ENCODE results near the gene HOXA3. TPM values are rescaled to one million over a fixed set of nuclear protein-coding genes. Genes with fewer than 3 reads are reported as not detected.

HOXA3 gene
- total RNA-seq, 1 experiment from 2014 or later, result not detected

DNA sequence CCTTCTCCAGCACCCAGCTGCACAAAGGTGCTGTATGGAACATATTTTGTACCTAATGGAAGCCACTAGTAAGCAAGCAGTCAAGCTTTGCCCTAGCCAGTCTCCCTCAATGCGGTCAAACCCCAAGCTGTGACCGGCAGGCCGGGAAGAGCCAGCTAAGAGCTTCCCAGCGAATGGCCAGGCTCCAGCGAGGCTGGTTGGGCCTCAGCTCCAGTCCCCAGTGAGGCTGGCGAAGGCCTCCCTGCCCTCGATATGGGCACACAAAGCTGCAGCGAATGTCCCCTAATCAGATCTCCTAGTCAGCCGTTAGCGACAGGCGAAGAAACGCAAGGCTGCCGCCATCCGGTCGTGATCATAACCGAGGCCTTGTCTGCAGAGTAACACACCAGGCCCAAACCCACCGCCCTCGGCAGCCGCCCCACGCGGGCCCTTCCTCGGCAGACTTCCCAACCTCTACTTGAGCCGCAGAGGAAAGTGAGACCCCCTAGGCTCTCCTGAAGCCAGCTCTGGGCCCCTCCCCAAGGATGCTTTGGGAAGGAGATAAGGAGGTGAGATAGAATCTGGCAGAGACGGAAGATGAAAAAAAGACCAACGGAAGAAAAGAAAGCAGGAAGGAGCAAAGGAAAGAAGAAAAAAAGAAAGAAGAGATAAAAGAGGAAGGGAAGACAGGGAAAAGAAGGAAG lies 16.0 kb upstream of the HOXA3 start:
- Mint-ChIP-seq H3K27ac (no peak overlapping the region), H3K4me1 (peaks cover 26% of the 10 kb centered on the region), H3K36me3 (0 out of 2 replicates have a peak, but pooled peaks cover 2% of the 10 kb centered on the region), H3K4me3 (peak overlapping the region; percentile 13), H3K27me3 (ENCODE audit: low read depth) (peaks cover 99% of the 10 kb centered on the region), H3K9me3 (no peaks in the 10 kb centered on the region)
- ATAC-seq, result no peak
- CTCF ChIA-PET, result interaction anchor here (3.7 kb wide), 1 partner anchor 11 kb away, joined by 22 read pairs; no protein-coding TSS in a partner anchor
- peak; percentile 35 for DNase-seq (ENCODE audit: low spot score)
- no peak for TF ChIP-seq GABPB1 (CRISPR knock-in tag; IDR thresholded peaks at IDR 0.05)
- TF ChIP-seq SP1 (CRISPR knock-in tag; conservative IDR thresholded peaks at IDR 0.05), result no peak
- TF ChIP-seq MXD4 (CRISPR knock-in tag; IDR thresholded peaks at IDR 0.05; ENCODE audit: borderline replicate concordance), result no peak
- TF ChIP-seq, protein P1, sequence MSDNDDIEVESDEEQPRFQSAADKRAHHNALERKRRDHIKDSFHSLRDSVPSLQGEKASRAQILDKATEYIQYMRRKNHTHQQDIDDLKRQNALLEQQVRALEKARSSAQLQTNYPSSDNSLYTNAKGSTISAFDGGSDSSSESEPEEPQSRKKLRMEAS (CRISPR knock-in tag; IDR thresholded peaks at IDR 0.05), result no peak
- TF ChIP-seq, protein P2, sequence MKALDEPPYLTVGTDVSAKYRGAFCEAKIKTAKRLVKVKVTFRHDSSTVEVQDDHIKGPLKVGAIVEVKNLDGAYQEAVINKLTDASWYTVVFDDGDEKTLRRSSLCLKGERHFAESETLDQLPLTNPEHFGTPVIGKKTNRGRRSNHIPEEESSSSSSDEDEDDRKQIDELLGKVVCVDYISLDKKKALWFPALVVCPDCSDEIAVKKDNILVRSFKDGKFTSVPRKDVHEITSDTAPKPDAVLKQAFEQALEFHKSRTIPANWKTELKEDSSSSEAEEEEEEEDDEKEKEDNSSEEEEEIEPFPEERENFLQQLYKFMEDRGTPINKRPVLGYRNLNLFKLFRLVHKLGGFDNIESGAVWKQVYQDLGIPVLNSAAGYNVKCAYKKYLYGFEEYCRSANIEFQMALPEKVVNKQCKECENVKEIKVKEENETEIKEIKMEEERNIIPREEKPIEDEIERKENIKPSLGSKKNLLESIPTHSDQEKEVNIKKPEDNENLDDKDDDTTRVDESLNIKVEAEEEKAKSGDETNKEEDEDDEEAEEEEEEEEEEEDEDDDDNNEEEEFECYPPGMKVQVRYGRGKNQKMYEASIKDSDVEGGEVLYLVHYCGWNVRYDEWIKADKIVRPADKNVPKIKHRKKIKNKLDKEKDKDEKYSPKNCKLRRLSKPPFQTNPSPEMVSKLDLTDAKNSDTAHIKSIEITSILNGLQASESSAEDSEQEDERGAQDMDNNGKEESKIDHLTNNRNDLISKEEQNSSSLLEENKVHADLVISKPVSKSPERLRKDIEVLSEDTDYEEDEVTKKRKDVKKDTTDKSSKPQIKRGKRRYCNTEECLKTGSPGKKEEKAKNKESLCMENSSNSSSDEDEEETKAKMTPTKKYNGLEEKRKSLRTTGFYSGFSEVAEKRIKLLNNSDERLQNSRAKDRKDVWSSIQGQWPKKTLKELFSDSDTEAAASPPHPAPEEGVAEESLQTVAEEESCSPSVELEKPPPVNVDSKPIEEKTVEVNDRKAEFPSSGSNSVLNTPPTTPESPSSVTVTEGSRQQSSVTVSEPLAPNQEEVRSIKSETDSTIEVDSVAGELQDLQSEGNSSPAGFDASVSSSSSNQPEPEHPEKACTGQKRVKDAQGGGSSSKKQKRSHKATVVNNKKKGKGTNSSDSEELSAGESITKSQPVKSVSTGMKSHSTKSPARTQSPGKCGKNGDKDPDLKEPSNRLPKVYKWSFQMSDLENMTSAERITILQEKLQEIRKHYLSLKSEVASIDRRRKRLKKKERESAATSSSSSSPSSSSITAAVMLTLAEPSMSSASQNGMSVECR (CRISPR knock-in tag; IDR thresholded peaks at IDR 0.05; ENCODE audit: borderline replicate concordance), result no peak
- TF ChIP-seq, protein P3, sequence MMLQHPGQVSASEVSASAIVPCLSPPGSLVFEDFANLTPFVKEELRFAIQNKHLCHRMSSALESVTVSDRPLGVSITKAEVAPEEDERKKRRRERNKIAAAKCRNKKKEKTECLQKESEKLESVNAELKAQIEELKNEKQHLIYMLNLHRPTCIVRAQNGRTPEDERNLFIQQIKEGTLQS (CRISPR knock-in tag; conservative IDR thresholded peaks at IDR 0.05), result no peak
- TF ChIP-seq NFYB (CRISPR knock-in tag; conservative IDR thresholded peaks at IDR 0.05; ENCODE audit: low read depth), result no peak
- TF ChIP-seq ZNF317 (CRISPR knock-in tag; IDR thresholded peaks at IDR 0.05; ENCODE audit: borderline replicate concordance, low read depth), result no peak
- TF ChIP-seq NFATC4 (CRISPR knock-in tag; IDR thresholded peaks at IDR 0.05), result no peak
- no peak for TF ChIP-seq ZNF219 (CRISPR knock-in tag; IDR thresholded peaks at IDR 0.05; ENCODE audit: borderline replicate concordance)
- POLR2A ChIA-PET, result no interaction called here

DNA sequence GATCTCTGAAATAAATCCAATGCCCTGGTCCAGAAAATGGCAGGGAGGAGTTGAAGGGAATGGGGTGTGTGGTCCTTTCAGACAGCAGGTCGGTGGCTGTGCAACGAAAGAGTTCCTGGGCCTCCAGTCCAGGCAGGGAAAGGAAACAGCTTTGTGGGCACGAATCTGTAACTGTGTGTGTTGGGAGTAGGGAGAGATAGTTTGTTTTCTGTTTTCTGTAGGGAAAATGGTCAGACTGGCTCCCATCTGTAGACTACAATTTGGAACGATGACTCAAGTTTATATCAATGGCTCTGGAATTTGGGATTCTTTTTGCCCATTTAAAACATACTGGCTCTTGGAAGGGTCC lies 15.5 kb upstream of the HOXA3 start:
- no peaks in the 10 kb centered on the region for H3K9me3 Mint-ChIP-seq
- H3K36me3 Mint-ChIP-seq, result 0 out of 2 replicates have a peak, but pooled peaks cover 2% of the 10 kb centered on the region
- H3K4me1 Mint-ChIP-seq, result peaks cover 26% of the 10 kb centered on the region
- peaks cover 100% of the 10 kb centered on the region for H3K27me3 Mint-ChIP-seq (ENCODE audit: low read depth)
- ChIA-PET POLR2A (no interaction called here), CTCF (interaction anchor here (3.7 kb wide), 1 partner anchor 12 kb away, joined by 22 read pairs; no protein-coding TSS in a partner anchor)
- ATAC-seq (no peak), DNase-seq (ENCODE audit: low spot score) (no peak)
- H3K27ac Mint-ChIP-seq, result no peak overlapping the region
- H3K4me3 Mint-ChIP-seq, result no peak overlapping the region
- TF ChIP-seq ESRRA (CRISPR knock-in tag; IDR thresholded peaks at IDR 0.05; ENCODE audit: borderline replicate concordance), result no peak
- TF ChIP-seq, protein P4, sequence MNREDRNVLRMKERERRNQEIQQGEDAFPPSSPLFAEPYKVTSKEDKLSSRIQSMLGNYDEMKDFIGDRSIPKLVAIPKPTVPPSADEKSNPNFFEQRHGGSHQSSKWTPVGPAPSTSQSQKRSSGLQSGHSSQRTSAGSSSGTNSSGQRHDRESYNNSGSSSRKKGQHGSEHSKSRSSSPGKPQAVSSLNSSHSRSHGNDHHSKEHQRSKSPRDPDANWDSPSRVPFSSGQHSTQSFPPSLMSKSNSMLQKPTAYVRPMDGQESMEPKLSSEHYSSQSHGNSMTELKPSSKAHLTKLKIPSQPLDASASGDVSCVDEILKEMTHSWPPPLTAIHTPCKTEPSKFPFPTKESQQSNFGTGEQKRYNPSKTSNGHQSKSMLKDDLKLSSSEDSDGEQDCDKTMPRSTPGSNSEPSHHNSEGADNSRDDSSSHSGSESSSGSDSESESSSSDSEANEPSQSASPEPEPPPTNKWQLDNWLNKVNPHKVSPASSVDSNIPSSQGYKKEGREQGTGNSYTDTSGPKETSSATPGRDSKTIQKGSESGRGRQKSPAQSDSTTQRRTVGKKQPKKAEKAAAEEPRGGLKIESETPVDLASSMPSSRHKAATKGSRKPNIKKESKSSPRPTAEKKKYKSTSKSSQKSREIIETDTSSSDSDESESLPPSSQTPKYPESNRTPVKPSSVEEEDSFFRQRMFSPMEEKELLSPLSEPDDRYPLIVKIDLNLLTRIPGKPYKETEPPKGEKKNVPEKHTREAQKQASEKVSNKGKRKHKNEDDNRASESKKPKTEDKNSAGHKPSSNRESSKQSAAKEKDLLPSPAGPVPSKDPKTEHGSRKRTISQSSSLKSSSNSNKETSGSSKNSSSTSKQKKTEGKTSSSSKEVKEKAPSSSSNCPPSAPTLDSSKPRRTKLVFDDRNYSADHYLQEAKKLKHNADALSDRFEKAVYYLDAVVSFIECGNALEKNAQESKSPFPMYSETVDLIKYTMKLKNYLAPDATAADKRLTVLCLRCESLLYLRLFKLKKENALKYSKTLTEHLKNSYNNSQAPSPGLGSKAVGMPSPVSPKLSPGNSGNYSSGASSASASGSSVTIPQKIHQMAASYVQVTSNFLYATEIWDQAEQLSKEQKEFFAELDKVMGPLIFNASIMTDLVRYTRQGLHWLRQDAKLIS (CRISPR knock-in tag; IDR thresholded peaks at IDR 0.05; ENCODE audit: borderline replicate concordance), result no peak
- TF ChIP-seq FOXJ3 (CRISPR knock-in tag; IDR thresholded peaks at IDR 0.05; ENCODE audit: borderline replicate concordance), result no peak
- TF ChIP-seq, protein P5, sequence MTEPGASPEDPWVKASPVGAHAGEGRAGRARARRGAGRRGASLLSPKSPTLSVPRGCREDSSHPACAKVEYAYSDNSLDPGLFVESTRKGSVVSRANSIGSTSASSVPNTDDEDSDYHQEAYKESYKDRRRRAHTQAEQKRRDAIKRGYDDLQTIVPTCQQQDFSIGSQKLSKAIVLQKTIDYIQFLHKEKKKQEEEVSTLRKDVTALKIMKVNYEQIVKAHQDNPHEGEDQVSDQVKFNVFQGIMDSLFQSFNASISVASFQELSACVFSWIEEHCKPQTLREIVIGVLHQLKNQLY (CRISPR knock-in tag; IDR thresholded peaks at IDR 0.05), result no peak
- TF ChIP-seq RELA (CRISPR knock-in tag; IDR thresholded peaks at IDR 0.05; ENCODE audit: borderline replicate concordance), result no peak
- TF ChIP-seq MXD4 (CRISPR knock-in tag; IDR thresholded peaks at IDR 0.05; ENCODE audit: borderline replicate concordance), result no peak
- TF ChIP-seq ZNF423 (CRISPR knock-in tag; IDR thresholded peaks at IDR 0.05), result no peak
- TF ChIP-seq NR1H2 (CRISPR knock-in tag; IDR thresholded peaks at IDR 0.05), result no peak
- TF ChIP-seq, protein P6, sequence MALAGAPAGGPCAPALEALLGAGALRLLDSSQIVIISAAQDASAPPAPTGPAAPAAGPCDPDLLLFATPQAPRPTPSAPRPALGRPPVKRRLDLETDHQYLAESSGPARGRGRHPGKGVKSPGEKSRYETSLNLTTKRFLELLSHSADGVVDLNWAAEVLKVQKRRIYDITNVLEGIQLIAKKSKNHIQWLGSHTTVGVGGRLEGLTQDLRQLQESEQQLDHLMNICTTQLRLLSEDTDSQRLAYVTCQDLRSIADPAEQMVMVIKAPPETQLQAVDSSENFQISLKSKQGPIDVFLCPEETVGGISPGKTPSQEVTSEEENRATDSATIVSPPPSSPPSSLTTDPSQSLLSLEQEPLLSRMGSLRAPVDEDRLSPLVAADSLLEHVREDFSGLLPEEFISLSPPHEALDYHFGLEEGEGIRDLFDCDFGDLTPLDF (CRISPR knock-in tag; IDR thresholded peaks at IDR 0.05), result no peak
- no peak for TF ChIP-seq ZNF671 (CRISPR knock-in tag; IDR thresholded peaks at IDR 0.05)
- TF ChIP-seq, protein P7, sequence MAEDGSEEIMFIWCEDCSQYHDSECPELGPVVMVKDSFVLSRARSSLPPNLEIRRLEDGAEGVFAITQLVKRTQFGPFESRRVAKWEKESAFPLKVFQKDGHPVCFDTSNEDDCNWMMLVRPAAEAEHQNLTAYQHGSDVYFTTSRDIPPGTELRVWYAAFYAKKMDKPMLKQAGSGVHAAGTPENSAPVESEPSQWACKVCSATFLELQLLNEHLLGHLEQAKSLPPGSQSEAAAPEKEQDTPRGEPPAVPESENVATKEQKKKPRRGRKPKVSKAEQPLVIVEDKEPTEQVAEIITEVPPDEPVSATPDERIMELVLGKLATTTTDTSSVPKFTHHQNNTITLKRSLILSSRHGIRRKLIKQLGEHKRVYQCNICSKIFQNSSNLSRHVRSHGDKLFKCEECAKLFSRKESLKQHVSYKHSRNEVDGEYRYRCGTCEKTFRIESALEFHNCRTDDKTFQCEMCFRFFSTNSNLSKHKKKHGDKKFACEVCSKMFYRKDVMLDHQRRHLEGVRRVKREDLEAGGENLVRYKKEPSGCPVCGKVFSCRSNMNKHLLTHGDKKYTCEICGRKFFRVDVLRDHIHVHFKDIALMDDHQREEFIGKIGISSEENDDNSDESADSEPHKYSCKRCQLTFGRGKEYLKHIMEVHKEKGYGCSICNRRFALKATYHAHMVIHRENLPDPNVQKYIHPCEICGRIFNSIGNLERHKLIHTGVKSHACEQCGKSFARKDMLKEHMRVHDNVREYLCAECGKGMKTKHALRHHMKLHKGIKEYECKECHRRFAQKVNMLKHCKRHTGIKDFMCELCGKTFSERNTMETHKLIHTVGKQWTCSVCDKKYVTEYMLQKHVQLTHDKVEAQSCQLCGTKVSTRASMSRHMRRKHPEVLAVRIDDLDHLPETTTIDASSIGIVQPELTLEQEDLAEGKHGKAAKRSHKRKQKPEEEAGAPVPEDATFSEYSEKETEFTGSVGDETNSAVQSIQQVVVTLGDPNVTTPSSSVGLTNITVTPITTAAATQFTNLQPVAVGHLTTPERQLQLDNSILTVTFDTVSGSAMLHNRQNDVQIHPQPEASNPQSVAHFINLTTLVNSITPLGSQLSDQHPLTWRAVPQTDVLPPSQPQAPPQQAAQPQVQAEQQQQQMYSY (CRISPR knock-in tag; IDR thresholded peaks at IDR 0.05), result no peak

All from WTC11 (cell line).